ENCODE measurements around the gene KRTAP12-1.
A peak's percentile ranks its signal among the peaks of the same experiment; 100 is the strongest.
"Not testable (repeated sequence)": the region's sequence is repeated elsewhere in the genome, so short reads cannot be mapped to it uniquely, and the experiment has no call there.

The KRTAP12-1 gene

GRCh38 chr21:44650265-44650972 lies 31.5 kb downstream of the KRTAP12-1 start:
- Histone ChIP-seq H3K27ac (ENCODE audit: low read depth, low read length) (no peak overlapping the region), H3K36me3 (ENCODE audit: control insufficient read depth, insufficient read depth, low read length) (no peaks in the 10 kb centered on the region), H3K4me1 (ENCODE audit: control insufficient read depth, insufficient read depth, low read length) (no peaks in the 10 kb centered on the region; the same call in 1 of the 2 replicates), H3K9ac (ENCODE audit: low read depth, low read length) (no peak overlapping the region), H3K27me3 (ENCODE audit: control insufficient read depth, insufficient read depth, low read length) (no peaks in the 10 kb centered on the region), H3K9me3 (ENCODE audit: control insufficient read depth, insufficient read depth, low read length) (no peaks in the 10 kb centered on the region), H3K4me3 (ENCODE audit: low read depth, low read length) (no peak overlapping the region)

GRCh38 chr21:44649521-44650100 lies 32.4 kb downstream of the KRTAP12-1 start:
- Histone ChIP-seq H3K27me3 (ENCODE audit: control insufficient read depth, insufficient read depth, low read length) (no peaks in the 10 kb centered on the region), H3K4me3 (ENCODE audit: low read depth, low read length) (no peak overlapping the region), H3K9ac (ENCODE audit: low read depth, low read length) (no peak overlapping the region), H3K27ac (ENCODE audit: low read depth, low read length) (no peak overlapping the region), H3K36me3 (ENCODE audit: control insufficient read depth, insufficient read depth, low read length) (no peaks in the 10 kb centered on the region), H3K4me1 (ENCODE audit: control insufficient read depth, insufficient read depth, low read length) (no peaks in the 10 kb centered on the region; the same call in 1 of the 2 replicates), H3K9me3 (ENCODE audit: control insufficient read depth, insufficient read depth, low read length) (no peaks in the 10 kb centered on the region)

GRCh38 chr21:44648557-44649311 lies 33.2 kb downstream of the KRTAP12-1 start:
- H3K27ac ChIP-seq (ENCODE audit: low read depth, low read length), result no peak overlapping the region
- H3K4me1 ChIP-seq (ENCODE audit: control insufficient read depth, insufficient read depth, low read length), result no peaks in the 10 kb centered on the region; the same call in 1 of the 2 replicates

GRCh38 chr21:44647222-44647552 lies 34.8 kb downstream of the KRTAP12-1 start:
- H3K27me3 ChIP-seq (ENCODE audit: control insufficient read depth, insufficient read depth, low read length), result no peaks in the 10 kb centered on the region
- H3K27ac ChIP-seq (ENCODE audit: low read depth, low read length), result peak overlapping the region; percentile 2
- H3K4me1 ChIP-seq (ENCODE audit: control insufficient read depth, insufficient read depth, low read length), result no peaks in the 10 kb centered on the region; the same call in 1 of the 2 replicates
- no peaks in the 10 kb centered on the region for H3K36me3 ChIP-seq (ENCODE audit: control insufficient read depth, insufficient read depth, low read length)
- H3K9ac ChIP-seq (ENCODE audit: low read depth, low read length), result no peak overlapping the region
- H3K9me3 ChIP-seq (ENCODE audit: control insufficient read depth, insufficient read depth, low read length), result no peaks in the 10 kb centered on the region
- H3K4me3 ChIP-seq (ENCODE audit: low read depth, low read length), result no peak overlapping the region

More at GRCh38 chr21:44648557-44649311, 33.2 kb downstream of the KRTAP12-1 start:
- H3K9ac ChIP-seq (ENCODE audit: low read depth, low read length), result no peak overlapping the region
- no peaks in the 10 kb centered on the region for H3K36me3 ChIP-seq (ENCODE audit: control insufficient read depth, insufficient read depth, low read length)
- no peak overlapping the region for H3K4me3 ChIP-seq (ENCODE audit: low read depth, low read length)
- no peaks in the 10 kb centered on the region for H3K27me3 ChIP-seq (ENCODE audit: control insufficient read depth, insufficient read depth, low read length)
- no peaks in the 10 kb centered on the region for H3K9me3 ChIP-seq (ENCODE audit: control insufficient read depth, insufficient read depth, low read length)

GRCh38 chr21:44646366-44647221 lies 35.4 kb downstream of the KRTAP12-1 start, which contains the start of gene KRTAP10-11:
Gene KRTAP10-11, plus strand, starts transcription at chr21:44646414. Its CDS starts 45 bp downstream, at chr21:44646459.
- H3K4me3 ChIP-seq (ENCODE audit: low read depth, low read length); H3K4me1 ChIP-seq (ENCODE audit: control insufficient read depth, insufficient read depth, low read length); H3K27me3 ChIP-seq (ENCODE audit: control insufficient read depth, insufficient read depth, low read length); H3K9ac ChIP-seq (ENCODE audit: low read depth, low read length); H3K9me3 ChIP-seq (ENCODE audit: control insufficient read depth, insufficient read depth, low read length); H3K36me3 ChIP-seq (ENCODE audit: control insufficient read depth, insufficient read depth, low read length): not testable (repeated sequence)
- peak within 1 kb of the TSS; percentile 2 for H3K27ac ChIP-seq (ENCODE audit: low read depth, low read length)

GRCh38 chr21:44644878-44645277 lies 37.1 kb downstream of the KRTAP12-1 start:
- no peak overlapping the region for H3K9ac ChIP-seq (ENCODE audit: low read depth, low read length)
- no peaks in the 10 kb centered on the region for H3K36me3 ChIP-seq (ENCODE audit: control insufficient read depth, insufficient read depth, low read length)
- H3K27ac ChIP-seq (ENCODE audit: low read depth, low read length), result no peak overlapping the region
- no peaks in the 10 kb centered on the region for H3K27me3 ChIP-seq (ENCODE audit: control insufficient read depth, insufficient read depth, low read length)
- no peaks in the 10 kb centered on the region for H3K9me3 ChIP-seq (ENCODE audit: control insufficient read depth, insufficient read depth, low read length)
- no peak overlapping the region for H3K4me3 ChIP-seq (ENCODE audit: low read depth, low read length)
- no peaks in the 10 kb centered on the region; the same call in 1 of the 2 replicates for H3K4me1 ChIP-seq (ENCODE audit: control insufficient read depth, insufficient read depth, low read length)

GRCh38 chr21:44643741-44644310 lies 38.1 kb downstream of the KRTAP12-1 start:
- no peak overlapping the region for H3K27ac ChIP-seq (ENCODE audit: low read depth, low read length)
- no peaks in the 10 kb centered on the region for H3K36me3 ChIP-seq (ENCODE audit: control insufficient read depth, insufficient read depth, low read length)
- H3K9me3 ChIP-seq (ENCODE audit: control insufficient read depth, insufficient read depth, low read length), result no peaks in the 10 kb centered on the region
- H3K4me1 ChIP-seq (ENCODE audit: control insufficient read depth, insufficient read depth, low read length), result no peaks in the 10 kb centered on the region; the same call in 1 of the 2 replicates
- H3K9ac ChIP-seq (ENCODE audit: low read depth, low read length), result no peak overlapping the region
- no peaks in the 10 kb centered on the region for H3K27me3 ChIP-seq (ENCODE audit: control insufficient read depth, insufficient read depth, low read length)
- no peak overlapping the region for H3K4me3 ChIP-seq (ENCODE audit: low read depth, low read length)

GRCh38 chr21:44640761-44641160 lies 41.2 kb downstream of the KRTAP12-1 start:
- Histone ChIP-seq H3K27ac (ENCODE audit: low read depth, low read length) (no peak overlapping the region), H3K36me3 (ENCODE audit: control insufficient read depth, insufficient read depth, low read length) (no peaks in the 10 kb centered on the region), H3K4me3 (ENCODE audit: low read depth, low read length) (no peak overlapping the region), H3K9me3 (ENCODE audit: control insufficient read depth, insufficient read depth, low read length) (no peaks in the 10 kb centered on the region), H3K9ac (ENCODE audit: low read depth, low read length) (no peak overlapping the region), H3K4me1 (ENCODE audit: control insufficient read depth, insufficient read depth, low read length) (no peaks in the 10 kb centered on the region), H3K27me3 (ENCODE audit: control insufficient read depth, insufficient read depth, low read length) (no peaks in the 10 kb centered on the region)

GRCh38 chr21:44639331-44639655 lies 42.7 kb downstream of the KRTAP12-1 start:
- H3K36me3 ChIP-seq (ENCODE audit: control insufficient read depth, insufficient read depth, low read length), result no peaks in the 10 kb centered on the region
- no peaks in the 10 kb centered on the region for H3K9me3 ChIP-seq (ENCODE audit: control insufficient read depth, insufficient read depth, low read length)
- H3K27me3 ChIP-seq (ENCODE audit: control insufficient read depth, insufficient read depth, low read length), result no peaks in the 10 kb centered on the region
- H3K4me1 ChIP-seq (ENCODE audit: control insufficient read depth, insufficient read depth, low read length), result no peaks in the 10 kb centered on the region
- H3K4me3 ChIP-seq (ENCODE audit: low read depth, low read length), result no peak overlapping the region
- no peak overlapping the region for H3K9ac ChIP-seq (ENCODE audit: low read depth, low read length)
- H3K27ac ChIP-seq (ENCODE audit: low read depth, low read length), result no peak overlapping the region

- H3K27me3 ChIP-seq (ENCODE audit: control insufficient read depth, insufficient read depth, low read length); H3K9me3 ChIP-seq (ENCODE audit: control insufficient read depth, insufficient read depth, low read length); H3K4me1 ChIP-seq (ENCODE audit: control insufficient read depth, insufficient read depth, low read length); H3K27ac ChIP-seq (ENCODE audit: low read depth, low read length); H3K9ac ChIP-seq (ENCODE audit: low read depth, low read length); H3K4me3 ChIP-seq (ENCODE audit: low read depth, low read length); H3K36me3 ChIP-seq (ENCODE audit: control insufficient read depth, insufficient read depth, low read length): not testable (repeated sequence)
These were observed 43.2 kb downstream of the KRTAP12-1 start for GRCh38 chr21:44638506-44639330.
